Smooth muscle cell (in vitro differentiated cells): Measurements from ENCODE around the gene RASSF7. TPM values are rescaled to one million over a fixed set of nuclear protein-coding genes. Genes with fewer than 3 reads are reported as not detected.

Experiments
- DNase-seq: peaks from one replicate; lab custom pipeline; 2025; ENCODE audit not compliant: unreplicated experiment; lab: John Stamatoyannopoulos, UW
- H2AFZ ChIP-seq: fragments of 200-600 bp; sonication (generic); 2 replicates; pipeline ENCODE4 v1.6.0; 2016; ENCODE audit warnings: antibody characterized with exemption, low read depth, mild to moderate bottlenecking
- H3F3A ChIP-seq: fragments of 200-600 bp; sonication (generic); 2 replicates; pipeline ENCODE4 v1.6.0; 2017; ENCODE audit warnings: antibody characterized with exemption, low read depth
- H3K27ac ChIP-seq: fragments of 200-600 bp; sonication (generic); 2 replicates; pipeline ENCODE4 v1.5.1; 2016; ENCODE audit warnings: low read depth, mild to moderate bottlenecking
- H3K27me3 ChIP-seq: fragments of 200-600 bp; sonication (generic); 2 replicates; pipeline ENCODE4 v1.6.1; 2016; ENCODE audit warnings: low read depth, mild to moderate bottlenecking
- H3K36me3 ChIP-seq: fragments of 200-600 bp; sonication (generic); 2 replicates; pipeline ENCODE4 v1.5.1; 2016; ENCODE audit warnings: low read depth
- H3K4me1 ChIP-seq: fragments of 200-600 bp; sonication (generic); 2 replicates; pipeline ENCODE4 v1.5.1; 2016; ENCODE audit warnings: low read depth
- H3K4me2 ChIP-seq: fragments of 200-600 bp; sonication (generic); 2 replicates; pipeline ENCODE4 v1.6.0; 2016; ENCODE audit warnings: mild to moderate bottlenecking
- H3K4me3 ChIP-seq: fragments of 200-600 bp; sonication (generic); 2 replicates; pipeline ENCODE4 v1.5.1; 2016; ENCODE audit warnings: mild to moderate bottlenecking
- H3K79me2 ChIP-seq: fragments of 200-600 bp; sonication (generic); 2 replicates; pipeline ENCODE4 v1.6.0; 2016; ENCODE audit warnings: low read depth, mild to moderate bottlenecking
- H3K9ac ChIP-seq: fragments of 200-600 bp; sonication (generic); 2 replicates; pipeline ENCODE4 v1.6.0; 2016; ENCODE audit warnings: low read depth
- H3K9me3 ChIP-seq: fragments of 200-600 bp; sonication (generic); replicated peaks from 2 replicates; pipeline ENCODE4 v1.5.1; 2016; ENCODE audit warnings: low read depth
- H4K20me1 ChIP-seq: fragments of 200-600 bp; sonication (generic); 2 replicates; pipeline ENCODE4 v1.6.0; 2016; ENCODE audit warnings: low read depth
- CTCF ChIP-seq: fragments of 200-600 bp; sonication (generic); IDR thresholded peaks from 2 replicates; pipeline ENCODE4 v1.5.1; 2017; ENCODE audit warnings: borderline replicate concordance, mild to moderate bottlenecking, antibody characterized with exemption; ENCODE audit not compliant: insufficient read depth, poor library complexity, severe bottlenecking
- WGBS: methylation state at CpG from one replicate; pipeline ENCODE4 v1.1.7; 2016; ENCODE audit warnings: low lambda C conversion rate; 5-methylcytosine and 5-hydroxymethylcytosine counted together
- polyA plus RNA-seq: library from polyadenylated mRNA; unstranded; fragments of >200 nt; fragmentation: Nextera tagmentation; extraction: Ambion mirVana; gene quantifications from 2 replicates; pipeline ENCODE4 v1.2.1, GENCODE V29; 2016
- total RNA-seq: library from RNA; depleted of rRNA; stranded (reverse); fragments of >200 nt; gene quantifications from 2 replicates; pipeline ENCODE4 v1.2.3, GENCODE V29; 2014

The RASSF7 gene
- total and polyA plus RNA-seq, 2 experiments from 2014 or later, result 18.6 to 20.4 TPM

DNA sequence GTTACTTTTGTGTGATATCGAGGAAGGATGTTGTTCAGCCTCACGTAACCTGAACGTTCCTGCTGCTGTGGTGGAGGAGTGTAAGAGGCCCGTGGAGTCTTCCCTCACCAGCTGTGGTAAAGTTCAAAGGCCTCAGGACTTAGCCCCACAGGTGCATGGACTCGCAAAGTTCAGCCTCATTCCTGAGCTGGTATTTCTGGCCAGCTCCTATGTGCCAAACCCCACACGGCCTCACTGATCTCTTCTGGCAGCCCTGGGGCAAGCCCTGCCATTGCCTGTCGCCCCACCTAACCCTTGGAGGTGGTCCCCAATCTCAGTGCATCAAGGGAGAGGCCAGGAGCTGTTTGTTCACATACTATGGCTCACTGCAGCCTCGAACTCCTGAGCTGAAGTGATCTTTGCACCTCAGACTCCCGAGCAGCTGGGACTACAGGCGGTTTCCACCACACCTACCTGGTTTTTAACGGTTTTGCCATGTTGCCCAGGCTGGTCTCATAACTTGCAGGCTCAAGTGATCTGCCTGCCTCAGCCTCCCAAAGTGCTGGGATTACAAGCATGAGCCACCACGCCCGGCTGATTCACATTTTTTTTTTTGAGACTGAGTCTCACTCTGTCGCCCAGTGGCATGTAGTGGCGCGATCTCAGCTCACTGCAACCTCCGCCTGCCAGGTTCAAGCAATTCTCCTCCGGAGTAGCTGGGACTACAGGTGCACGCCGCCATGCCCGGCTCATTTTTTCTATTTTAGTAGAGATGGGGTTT lies 17.7 kb downstream of the RASSF7 start:
- H3K27ac ChIP-seq, result peak overlapping the region; percentile 82
- peak overlapping the region; percentile 97 for H3K4me3 ChIP-seq
- no peak for TF ChIP-seq CTCF
- no peaks in the 10 kb centered on the region for H3K36me3 ChIP-seq
- no peak for DNase-seq
- 85% methylated on average over 21 of the region's 21 CpGs for WGBS
- peak overlapping the region; percentile 99 for H3K4me2 ChIP-seq
- no peaks in the 10 kb centered on the region for H3K9me3 ChIP-seq
- H2AFZ ChIP-seq, result no peak overlapping the region
- peaks cover 67% of the 10 kb centered on the region for H3K79me2 ChIP-seq
- H3K9ac ChIP-seq, result no peak overlapping the region
- H3F3A ChIP-seq, result peaks cover 3% of the 10 kb centered on the region
- H3K27me3 ChIP-seq, result no peaks in the 10 kb centered on the region
- peaks cover 66% of the 10 kb centered on the region for H4K20me1 ChIP-seq
- peaks cover 19% of the 10 kb centered on the region for H3K4me1 ChIP-seq

DNA sequence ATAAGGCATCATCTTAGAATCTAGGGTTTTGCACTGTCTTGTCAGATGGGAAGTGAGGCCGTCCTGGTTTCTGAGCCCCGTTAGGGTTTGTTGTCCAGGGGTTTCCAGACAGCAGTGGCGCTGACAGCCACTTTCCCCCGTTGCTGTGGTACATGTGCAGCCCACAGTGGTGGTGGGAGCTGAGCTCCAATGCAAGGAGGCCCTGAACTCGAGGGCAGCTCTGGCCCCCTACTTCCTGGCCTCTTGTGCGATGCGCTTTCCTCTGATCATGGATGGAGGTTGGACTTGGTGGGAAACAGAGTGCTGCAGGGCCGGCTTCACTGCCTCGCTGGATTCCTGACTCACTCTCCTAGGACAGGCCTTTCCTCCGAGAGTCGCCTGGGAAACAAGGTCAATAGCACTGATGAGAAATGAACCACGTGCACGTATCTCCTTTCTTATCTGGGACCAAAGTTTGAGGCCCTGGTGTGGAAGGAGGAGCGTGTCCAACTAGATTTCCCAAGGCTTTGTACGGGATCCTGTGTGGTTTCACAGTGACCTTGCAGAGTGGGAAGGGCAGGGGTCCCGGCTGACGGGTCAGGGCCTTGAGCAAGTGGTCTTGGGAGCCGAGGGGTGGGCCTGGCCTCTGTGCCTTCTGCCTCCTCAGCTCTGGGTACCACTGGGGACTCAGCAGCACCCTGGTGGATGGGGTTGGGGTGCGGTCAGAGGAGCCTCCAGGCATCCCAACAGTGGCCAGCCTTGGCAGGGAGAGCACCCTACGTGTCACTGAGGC lies 19.2 kb downstream of the RASSF7 start:
- peaks cover 78% of the 10 kb centered on the region for H3K79me2 ChIP-seq
- H3K36me3 ChIP-seq, result no peaks in the 10 kb centered on the region
- no peak for DNase-seq
- H3K4me1 ChIP-seq, result peaks cover 10% of the 10 kb centered on the region
- H3K4me2 ChIP-seq, result no peak overlapping the region
- TF ChIP-seq CTCF, result no peak
- no peak overlapping the region for H3K4me3 ChIP-seq
- 87% methylated on average over 20 of the region's 20 CpGs for WGBS
- no peak overlapping the region for H2AFZ ChIP-seq
- H4K20me1 ChIP-seq, result peaks cover 81% of the 10 kb centered on the region
- H3K9me3 ChIP-seq, result no peaks in the 10 kb centered on the region
- H3K27ac ChIP-seq, result no peak overlapping the region
- H3K9ac ChIP-seq, result no peak overlapping the region
- peaks cover 3% of the 10 kb centered on the region for H3F3A ChIP-seq
- H3K27me3 ChIP-seq, result no peaks in the 10 kb centered on the region

DNA sequence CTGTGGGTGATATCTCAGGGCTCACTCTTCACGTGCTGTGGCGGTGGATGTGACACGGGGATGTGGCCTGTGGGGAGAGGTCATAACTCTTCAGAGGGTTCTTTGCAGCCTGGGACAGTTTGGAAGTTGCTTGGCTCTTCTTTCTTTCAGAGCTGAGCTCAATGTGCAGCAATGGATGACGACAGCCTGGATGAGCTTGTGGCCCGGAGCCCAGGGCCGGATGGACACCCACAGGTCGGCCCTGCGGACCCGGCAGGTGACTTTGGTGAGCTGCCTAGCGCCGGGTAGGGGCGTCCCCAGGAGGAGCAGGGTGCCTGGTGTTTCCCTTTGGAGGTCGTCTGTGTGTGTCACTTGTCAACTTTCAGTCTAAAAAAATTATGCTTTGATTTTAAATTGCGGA lies 20.6 kb downstream of the RASSF7 start:
- Histone ChIP-seq H3K27me3 (no peaks in the 10 kb centered on the region), H2AFZ (no peak overlapping the region), H3K27ac (no peak overlapping the region), H4K20me1 (peaks cover 94% of the 10 kb centered on the region), H3K4me1 (peaks cover 9% of the 10 kb centered on the region), H3K9ac (no peak overlapping the region), H3K79me2 (peaks cover 78% of the 10 kb centered on the region), H3K4me3 (no peak overlapping the region), H3K4me2 (no peak overlapping the region), H3K36me3 (no peaks in the 10 kb centered on the region), H3F3A (no peaks in the 10 kb centered on the region), H3K9me3 (no peaks in the 10 kb centered on the region)
- 97% methylated on average over 14 of the region's 14 CpGs for WGBS
- TF ChIP-seq CTCF, result no peak
- DNase-seq, result no peak
